ENCODE results near the gene GPR89B. TPM values are rescaled to one million over a fixed set of nuclear protein-coding genes. Genes with fewer than 3 reads are reported as not detected.

Gene GPR89B
- total RNA-seq, result 6.5 and 14.3 TPM in 2 replicates

DNA sequence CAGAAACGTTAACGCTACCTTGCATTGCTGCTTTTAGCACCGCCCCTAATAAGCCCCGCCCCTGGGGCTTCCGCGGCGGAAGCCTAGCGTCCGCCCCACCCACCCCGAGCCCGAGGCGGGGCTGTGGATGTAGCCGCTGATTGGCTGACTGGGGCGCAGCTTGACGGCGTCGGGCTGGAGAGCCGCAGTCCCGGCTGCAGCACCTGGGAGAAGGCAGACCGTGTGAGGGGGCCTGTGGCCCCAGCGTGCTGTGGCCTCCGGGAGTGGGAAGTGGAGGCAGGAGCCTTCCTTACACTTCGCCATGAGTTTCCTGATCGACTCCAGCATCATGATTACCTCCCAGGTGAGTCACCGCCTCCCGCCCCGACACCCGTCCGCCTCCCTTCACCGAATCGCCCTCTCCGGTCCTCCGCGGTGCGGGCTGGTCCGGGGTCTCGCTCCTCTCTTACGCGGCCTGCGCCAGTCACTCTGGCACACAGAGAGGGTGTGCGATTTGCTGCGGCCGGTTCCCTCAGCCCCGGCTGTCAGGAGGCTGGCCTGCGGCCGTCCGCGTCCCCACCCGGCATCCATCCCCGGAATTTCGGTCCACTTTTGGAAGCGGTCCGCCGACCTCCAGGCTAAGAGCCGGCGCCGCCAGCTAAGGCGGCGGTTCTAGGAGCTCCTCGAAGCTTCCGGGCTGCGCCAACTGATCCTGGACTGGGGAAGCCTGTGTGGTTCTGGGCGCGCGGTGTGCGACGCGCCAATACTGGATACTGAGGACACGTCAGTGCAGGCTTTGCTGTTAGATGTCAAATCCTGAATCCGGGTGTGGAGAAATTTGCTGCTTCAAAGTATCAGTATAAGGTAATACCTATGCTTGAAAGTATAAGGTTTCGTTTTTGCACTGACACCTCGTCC is at the start of gene GPR89B:
Gene GPR89B (plus strand): TSS at position 185 of the 897 bp plus-strand sequence. CDS start 117 bp downstream, at position 302.

DNA sequence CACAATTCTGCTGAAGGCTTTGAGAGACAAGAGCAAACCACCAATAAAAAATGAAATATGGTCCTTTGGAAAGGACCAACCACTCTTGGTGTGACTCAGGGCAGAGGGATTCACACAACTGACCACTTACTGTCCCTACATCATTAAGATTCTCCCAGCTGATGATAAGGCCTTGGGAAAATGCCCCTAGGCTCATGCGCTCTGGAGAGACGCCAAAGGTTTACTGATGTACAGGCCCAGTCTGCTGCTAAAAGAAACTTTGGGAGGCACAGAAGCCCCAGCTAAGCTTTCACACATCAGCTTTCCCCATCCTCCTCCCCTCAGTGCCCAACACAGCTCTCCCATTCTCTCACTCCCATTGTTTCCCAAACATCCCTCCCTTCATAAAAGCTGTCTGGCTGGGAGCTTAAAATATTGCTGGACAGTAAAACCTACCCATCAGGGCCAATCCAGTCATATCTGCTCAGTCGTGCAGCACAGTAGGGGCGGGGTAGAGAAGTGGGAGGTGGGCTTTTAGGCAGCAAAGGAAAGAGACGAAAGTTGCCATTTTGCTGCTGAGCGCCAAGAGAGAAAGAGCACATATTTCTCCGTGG is 25.9 kb upstream of the GPR89B start, which contains the start of gene GJA8:
Gene GJA8 (plus strand): TSS at position 543 of the 593 bp plus-strand sequence. CDS start 5,161 bp downstream, outside the sequence.

Other genes starting within 250 kb of the GPR89B start
- gene GJA5, start 167.8 kb upstream of the GPR89B start, total RNA-seq, result 0.07 and 3.0 TPM in 2 replicates
- gene GJA8, start 25.6 kb upstream of the GPR89B start, total RNA-seq, result not detected in 2 replicates
- 0.98 and 1.5 TPM in 2 replicates for gene NBPF11, start 223.9 kb downstream of the GPR89B start, total RNA-seq